GM19099 (cell line): ENCODE measurements around the gene KLHDC4.

Experiments used
- POLR2A ChIP-seq: IDR thresholded peaks from 3 replicates; pipeline ENCODE4 v1.6.1; 2011; ENCODE audit warnings: low read depth; ENCODE audit not compliant: insufficient read length; ENCODE audit errors: extremely low read depth

Gene KLHDC4

DNA sequence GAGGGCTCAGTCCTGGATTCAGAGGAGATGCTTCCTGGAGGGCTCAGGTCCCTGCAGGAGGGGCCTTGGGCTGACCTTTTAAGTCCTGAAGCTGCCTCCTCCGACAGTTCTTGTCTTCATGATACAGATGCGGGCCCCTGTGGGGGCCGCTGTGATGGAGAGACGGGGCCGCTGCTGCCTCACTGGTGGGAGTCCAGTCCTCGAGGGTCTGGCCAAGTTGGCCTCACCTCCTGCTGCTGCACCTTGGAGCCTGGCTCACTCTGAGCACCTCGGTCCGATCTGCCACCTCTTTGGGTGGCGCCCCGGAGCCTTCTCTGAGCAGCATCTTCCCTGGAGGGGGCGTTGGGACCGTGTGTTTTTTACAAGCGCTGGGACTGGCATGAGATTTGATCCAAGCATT, 79.1 kb downstream of the KLHDC4 start:
- no peak for TF ChIP-seq POLR2A

DNA sequence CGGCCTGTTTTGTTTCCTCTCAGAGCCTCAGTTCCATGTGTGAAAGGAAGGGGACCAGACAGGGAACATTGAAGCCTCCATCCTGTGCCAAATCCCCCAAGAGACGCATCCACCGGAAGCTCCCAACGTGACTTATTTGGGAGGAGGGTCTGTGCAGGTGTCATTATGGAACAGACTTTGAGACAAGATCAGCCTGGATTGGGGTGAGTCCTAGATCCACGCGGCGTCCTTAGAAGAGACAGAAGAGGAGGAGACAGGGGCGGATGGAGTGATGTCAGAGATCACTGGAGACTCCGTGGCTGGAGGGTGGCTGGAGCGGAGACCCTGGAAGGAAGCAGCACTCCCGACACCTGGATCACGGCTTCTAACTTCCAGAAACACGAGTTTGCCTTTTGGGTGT, 80.0 kb downstream of the KLHDC4 start:
- TF ChIP-seq POLR2A, result no peak

DNA sequence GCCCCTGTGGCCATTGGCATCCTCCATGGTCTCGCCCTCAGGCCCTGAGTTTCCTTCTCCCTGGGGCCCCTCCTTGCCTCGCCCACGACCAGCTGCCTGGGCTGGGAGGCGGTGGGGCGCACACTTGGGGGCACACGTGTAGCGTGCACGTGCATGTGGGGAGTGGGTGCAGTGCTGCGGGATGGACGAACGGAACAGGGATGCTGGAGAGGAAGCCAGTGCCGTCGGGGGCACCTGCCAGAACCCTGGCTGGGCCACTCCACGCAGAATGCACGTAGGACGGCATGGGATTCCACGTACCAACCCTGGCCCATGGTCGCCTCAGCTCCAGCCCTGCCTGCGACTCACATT, 80.4 kb downstream of the KLHDC4 start:
- no peak for TF ChIP-seq POLR2A

DNA sequence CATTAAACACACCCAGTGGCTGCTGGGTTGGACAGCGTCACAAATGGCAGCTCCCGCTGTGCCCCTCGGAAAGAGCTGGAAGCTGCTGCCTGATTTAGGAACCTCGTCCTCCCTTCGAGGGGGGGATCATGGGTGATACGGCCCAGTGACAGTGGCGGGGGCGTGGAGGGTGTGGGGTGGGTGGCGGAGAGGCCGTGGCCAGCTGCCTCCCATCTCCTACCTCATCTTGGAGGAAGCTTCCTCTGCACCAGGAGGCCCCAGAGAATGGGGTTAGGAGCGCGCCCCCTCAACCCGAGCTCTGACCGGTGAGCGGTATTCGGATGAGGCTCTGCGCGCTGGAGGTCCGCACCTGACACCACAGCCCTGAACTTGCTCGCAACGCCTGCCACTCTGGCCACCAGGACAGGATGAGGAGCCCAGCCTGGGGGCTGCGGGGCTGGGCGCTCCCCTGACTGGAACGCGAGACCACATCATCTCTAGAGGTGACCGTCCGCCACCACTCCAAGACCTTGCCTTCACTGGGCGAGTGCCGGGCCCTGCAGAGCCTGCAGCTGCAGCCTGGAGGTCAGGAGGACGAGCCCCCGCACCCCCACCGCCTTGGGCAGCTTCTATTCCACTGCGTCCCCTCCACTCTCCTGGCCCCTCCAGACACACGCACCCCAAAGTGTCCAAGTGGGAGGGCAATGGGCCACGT, 80.9 kb downstream of the KLHDC4 start:
- TF ChIP-seq POLR2A, result no peak

DNA sequence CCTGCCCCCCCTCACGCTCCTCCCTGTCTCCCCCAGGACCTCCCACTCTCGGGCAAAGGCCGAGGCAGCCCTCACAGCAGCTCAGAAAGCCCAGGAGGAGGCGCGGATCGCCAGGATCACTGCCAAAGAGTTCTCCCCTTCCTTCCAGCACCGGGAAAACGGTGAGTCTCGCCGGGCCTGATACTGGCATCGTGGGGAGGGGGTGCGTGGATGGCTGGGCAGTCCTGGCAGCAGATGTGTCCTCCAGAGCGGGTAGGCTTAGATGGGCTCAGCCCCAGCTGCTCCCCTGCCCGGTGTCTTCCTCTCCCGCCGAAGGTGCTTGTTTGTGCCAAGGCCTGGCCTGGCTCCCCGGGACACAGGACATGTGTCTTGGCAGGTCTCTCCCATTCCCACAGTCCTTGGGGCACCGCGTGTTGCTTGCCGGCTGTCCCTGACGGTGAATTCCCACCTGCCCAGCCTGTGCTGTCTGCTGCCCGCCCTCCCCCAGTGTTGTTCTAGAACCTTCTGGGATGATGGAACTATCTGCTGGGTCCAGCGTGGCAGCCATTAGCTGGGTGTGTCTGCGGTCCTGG, 81.6 kb downstream of the KLHDC4 start:
- TF ChIP-seq POLR2A, result no peak

DNA sequence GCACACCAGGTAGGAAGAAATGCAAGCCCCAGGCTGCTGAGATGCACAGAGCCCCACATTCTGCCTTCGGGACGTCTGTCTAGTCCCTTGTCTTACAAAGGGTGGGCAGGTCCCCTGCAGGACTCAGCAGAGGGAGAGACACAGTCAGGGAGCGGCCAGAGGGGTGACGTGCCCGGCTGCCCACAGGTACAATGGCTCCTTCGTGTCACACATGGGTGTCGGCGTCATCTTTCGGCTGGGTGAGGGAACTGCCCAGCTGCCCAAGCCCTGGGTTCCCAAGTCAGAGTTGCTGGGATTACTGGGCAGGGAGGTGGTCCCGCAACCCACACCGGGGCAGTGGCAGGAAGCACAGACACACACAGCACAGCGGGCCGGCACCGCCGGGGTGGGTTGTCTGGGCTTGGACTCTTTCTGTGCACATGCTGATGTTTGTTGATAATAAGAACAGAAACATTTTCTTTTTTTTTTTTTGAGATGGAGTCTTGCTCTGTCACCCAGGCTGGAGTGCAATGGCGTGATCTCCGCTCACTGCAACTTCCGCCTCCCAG, 82.9 kb downstream of the KLHDC4 start:
- no peak for TF ChIP-seq POLR2A

DNA sequence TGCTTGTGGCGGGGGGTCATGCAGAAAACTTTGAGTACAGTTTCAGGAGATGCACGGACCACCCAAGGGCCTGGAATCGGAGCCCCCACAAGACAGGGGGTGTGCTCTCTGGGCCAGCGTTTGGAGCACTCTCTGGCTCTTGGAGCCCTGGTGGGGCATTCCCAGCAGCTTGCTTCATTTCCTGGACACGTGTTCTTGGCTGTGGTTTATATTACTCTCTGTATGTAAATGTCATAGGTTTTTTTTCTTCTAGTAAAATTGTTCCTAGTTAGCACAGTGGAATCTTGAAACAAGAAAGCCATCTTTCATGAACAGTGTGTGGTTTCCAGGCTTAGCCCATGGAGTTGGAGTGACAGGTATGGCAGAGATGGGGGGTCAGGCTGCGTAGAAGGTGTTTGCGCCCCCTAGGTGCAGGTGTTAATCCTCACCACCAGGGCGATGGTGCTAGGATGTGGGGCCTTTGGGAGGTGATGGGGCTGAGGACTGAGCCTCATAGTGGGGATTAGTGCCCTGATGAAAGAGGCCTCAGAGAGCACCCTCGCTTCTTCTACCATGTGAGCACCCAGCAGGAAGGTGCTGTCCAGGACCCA, 83.7 kb downstream of the KLHDC4 start:
- TF ChIP-seq POLR2A, result no peak

DNA sequence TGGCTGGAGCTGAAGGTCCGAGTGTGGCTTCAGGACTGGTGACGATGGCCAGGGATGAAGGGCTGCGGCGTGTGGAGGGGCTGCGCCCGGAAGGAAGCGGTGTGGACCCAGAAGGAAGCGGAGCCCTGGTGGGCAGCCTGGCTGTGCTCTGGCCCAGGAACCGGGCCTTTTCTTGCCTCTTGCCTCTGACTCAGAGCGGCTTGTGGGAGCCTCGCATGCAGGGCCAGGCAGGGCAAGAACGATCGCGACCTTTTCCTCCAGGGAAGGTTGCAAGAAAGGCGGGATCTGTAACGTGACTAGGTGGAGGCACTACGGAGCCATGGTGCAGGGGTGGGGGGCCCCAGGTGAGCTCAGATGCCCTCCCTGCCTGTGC, 85.5 kb downstream of the KLHDC4 start:
- TF ChIP-seq POLR2A, result no peak

DNA sequence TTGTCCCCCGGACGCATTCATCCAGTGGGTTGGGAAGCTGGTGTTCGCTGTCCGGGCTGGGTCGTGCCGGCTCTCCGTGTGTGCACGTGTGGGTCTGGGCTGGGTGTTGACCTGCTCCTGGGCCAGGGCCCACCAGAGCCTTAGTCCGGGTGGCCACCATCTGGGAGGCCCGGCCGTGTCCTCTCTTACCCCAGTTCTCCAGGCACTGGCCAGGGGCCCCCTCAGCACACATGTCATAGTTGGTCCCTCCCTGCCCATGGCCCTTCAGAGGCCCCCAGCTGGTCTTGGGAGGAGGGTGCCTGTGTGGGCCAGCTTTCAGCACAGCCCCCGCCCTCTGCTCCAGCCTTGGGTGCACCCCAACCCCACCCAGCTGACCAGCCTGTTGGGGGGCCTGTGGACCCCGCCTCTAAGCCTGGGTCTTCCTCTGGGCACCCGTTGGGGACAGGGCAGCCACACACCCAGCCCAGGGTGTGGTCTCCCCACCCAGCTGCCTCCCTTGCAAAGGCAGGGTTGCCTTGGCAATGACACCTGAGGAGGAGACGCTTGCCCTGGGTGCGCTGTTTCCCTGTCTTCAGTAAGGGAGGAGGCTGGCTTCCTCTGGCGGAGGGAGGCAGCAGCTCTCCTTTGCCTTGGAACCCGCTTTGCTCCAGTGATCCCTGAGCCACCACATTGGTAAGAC, 86.1 kb downstream of the KLHDC4 start:
- TF ChIP-seq POLR2A, result no peak

DNA sequence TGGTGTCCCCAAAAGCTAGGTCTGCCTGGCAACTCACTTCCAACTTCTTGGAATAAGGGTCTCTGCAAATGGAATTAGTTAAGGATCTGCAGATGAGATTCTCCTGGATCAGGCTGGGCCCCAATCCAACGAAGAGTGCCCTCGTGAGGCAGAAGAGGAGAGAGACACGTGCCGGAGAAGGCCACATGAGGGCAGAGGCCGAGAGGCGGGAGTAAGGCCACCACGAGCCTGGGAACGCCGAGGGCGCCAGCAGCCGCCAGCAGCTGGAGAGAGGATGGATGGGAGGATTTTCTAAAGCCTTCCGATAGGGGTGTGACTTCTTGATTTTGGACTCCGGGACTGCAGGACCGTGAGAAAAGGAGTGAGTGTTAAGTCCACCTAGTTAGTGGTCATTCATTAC, 87.2 kb downstream of the KLHDC4 start:
- no peak for TF ChIP-seq POLR2A

DNA sequence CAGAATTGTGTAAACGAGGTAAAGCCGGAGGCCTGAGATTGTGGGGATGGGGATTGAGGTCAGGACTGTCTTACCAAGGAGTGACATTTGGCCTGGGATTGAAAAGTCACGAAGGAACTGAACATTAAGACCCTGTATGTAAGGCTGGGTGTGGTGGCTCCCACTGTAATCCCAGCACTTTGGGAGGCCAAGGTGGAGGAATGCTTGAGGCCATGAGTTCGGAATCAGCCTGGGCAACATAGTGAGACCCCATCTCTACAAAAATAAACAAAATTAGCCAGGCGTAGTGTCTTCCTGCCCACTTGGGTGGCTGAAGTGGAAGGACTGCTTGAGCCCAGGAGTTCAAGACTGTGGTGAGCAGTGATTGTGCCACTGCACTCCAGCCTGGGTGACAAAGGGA, 88.0 kb downstream of the KLHDC4 start:
- no peak for TF ChIP-seq POLR2A

DNA sequence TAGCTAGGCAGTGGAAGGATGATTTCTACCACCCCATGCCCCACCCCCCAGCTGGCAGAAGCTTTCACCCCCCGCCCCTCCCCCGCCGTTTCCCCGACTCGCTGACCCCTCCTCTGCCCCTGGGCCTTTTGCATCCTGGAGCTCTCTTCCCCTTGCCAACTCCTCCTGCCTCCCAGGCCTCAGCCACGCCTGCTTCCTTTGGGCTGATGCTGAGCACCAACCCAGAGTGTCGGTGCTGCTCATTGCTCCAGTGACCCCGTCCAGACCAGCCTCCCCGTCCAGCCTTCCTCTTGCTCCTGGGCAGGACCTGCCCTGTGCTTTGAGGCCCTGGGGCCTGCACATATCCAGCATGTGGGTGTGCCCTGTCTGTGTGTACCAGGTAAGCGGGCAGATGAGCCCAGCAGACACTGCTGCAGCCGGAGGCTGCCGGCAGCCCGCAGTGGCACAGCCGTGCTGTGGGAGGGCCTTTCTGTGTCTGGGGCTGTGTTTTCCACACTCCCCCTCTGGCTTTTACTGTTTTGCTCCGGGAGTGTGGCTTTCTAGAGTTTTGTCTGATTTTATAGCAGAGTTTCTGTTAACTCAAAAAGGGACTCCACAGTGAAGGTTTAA, 90.6 kb downstream of the KLHDC4 start:
- TF ChIP-seq POLR2A, result no peak

DNA sequence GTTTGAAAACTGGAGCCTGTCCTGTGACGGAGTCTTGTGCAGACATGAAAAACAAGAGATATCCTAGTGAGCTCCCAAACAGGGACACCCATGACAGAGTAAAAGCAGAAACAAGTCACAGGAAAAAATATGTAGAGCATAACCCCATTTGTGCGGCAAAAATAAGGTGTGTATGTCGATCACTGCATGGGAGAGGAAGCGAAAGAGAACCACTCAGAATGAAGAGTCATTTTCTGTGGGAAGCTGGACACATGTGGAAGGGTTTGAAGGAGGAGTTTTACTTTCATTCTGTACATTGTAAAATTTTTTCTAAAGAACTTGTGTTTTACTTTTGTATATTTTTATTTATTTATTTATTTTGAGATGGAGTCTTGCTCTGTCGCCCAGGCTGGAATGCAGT, 91.4 kb downstream of the KLHDC4 start:
- no peak for TF ChIP-seq POLR2A

DNA sequence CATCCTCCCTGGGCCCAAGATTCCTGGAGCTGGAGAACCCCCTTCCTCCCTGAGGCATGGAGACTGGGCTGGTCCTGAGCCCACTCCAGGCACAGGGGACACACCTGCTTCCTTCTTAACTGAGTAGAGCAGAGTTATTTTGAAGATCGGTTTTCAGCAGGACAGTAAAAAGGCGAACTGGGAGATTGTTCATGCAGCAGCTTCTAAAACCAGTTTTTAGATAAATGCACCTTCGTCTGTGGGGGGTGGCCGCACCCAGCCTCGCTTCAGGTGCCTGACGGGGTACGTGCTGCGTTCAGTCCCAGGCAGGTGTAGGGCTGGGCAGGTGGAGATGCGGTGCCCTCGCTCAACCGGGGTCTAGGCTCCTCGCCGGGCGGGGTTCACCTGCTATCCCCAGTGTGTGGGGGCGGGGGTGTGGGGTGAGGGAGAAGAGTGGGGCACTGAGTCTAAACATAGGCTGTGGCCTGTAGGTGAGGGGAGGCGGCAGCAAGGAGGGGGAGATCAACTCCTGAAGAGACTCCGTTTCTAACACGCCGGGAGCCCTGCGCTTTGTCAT, 94.0 kb downstream of the KLHDC4 start:
- TF ChIP-seq POLR2A, result no peak

DNA sequence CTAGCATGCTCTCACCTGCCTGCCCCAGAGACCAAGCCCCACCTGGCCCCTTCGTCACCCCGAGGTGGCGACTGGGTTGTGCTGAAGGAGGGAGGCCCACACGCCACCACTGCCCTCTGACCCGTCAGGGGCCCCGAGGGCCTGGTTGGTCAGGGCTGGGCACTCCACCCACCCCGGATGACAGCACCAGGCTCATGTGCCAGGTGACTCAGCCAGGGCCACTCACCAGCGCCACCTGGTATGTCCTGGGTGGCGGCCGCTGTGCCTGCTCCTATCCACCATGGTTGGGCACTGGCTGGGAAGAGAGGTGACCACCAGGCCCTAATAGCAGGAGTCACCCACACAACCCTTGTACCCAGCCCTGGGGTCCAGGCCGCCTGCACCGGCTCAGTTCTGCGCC, 94.6 kb downstream of the KLHDC4 start:
- TF ChIP-seq POLR2A, result no peak
